Tibial nerve (tissue), 4 donors: ENCODE measurements around the gene DCN. TPM values are rescaled to one million over a fixed set of nuclear protein-coding genes. Genes with fewer than 3 reads are reported as not detected.
A peak's percentile ranks its signal among the peaks of the same experiment; 100 is the strongest.

ENCODE experiments used
- DNase-seq, 2 donors: peaks; one replicate each; pipeline ENCODE4 v3.0.0-alpha.2; 2019; ENCODE audit warnings: low spot score in 2 of 2
- H3K27ac ChIP-seq, 4 donors: fragments of 200-600 bp; sonication (generic) in 3 of 4; one replicate each; pipeline ENCODE4 v1.5.1; 2017 to 2019; ENCODE audit warnings: mild to moderate bottlenecking in 1 of 4
- H3K27me3 ChIP-seq, 2 donors: fragments of 200-600 bp; sonication (generic) in 1 of 2; one replicate each; pipeline versions ENCODE4 v1.5.1 to v1.6.0; 2017 to 2019
- H3K36me3 ChIP-seq, 3 donors: fragments of 200-600 bp; sonication (generic); one replicate each; pipeline ENCODE4 v1.5.1; 2018 to 2019
- H3K4me1 ChIP-seq, 4 donors: fragments of 200-600 bp; sonication (generic) in 3 of 4; one replicate each; pipeline ENCODE4 v1.5.1; 2017 to 2019
- H3K4me3 ChIP-seq, 4 donors: fragments of 200-600 bp; sonication (generic) in 3 of 4; one replicate each; pipeline ENCODE4 v1.5.1; 2017 to 2019; ENCODE audit warnings: mild to moderate bottlenecking in 1 of 4, moderate library complexity in 1 of 4
- H3K9me3 ChIP-seq, 4 donors: fragments of 200-600 bp; sonication (generic) in 3 of 4; one replicate each; pipeline ENCODE4 v1.5.1; 2017 to 2019
- EP300 ChIP-seq, 2 donors: sonication (generic); formaldehyde crosslinking; IDR thresholded peaks; one replicate each; pipeline ENCODE4 v1.6.1; 2017; ENCODE audit warnings: antibody characterized with exemption in 2 of 2, mild to moderate bottlenecking in 1 of 2
- POLR2A ChIP-seq, 2 donors: fragments of 450-650 bp; IDR thresholded peaks; one replicate each; pipeline ENCODE4 v1.6.1; 2017; ENCODE audit warnings: antibody characterized with exemption in 2 of 2, mild to moderate bottlenecking in 2 of 2, moderate library complexity in 2 of 2
- whole genome bisulfite sequencing, 2 donors: methylation state at CpG; one replicate each; pipeline ENCODE4 v1.1.5; 2018; 5-methylcytosine and 5-hydroxymethylcytosine counted together
- total RNA-seq, 4 donors: library from RNA; depleted of rRNA; stranded (reverse); fragments of >200 nt; gene quantifications; one replicate each; pipeline ENCODE4 v1.1.0, GENCODE V29; 2016
- TF ChIP-seq, protein P1 (sequence below), 5 experiments: fragments of 200-600 bp in 3 of 5; fragments of 450-650 bp in 2 of 5; sonication (generic) in 3 of 5; IDR thresholded peaks; one replicate each; pipeline ENCODE4 v1.5.1; 2016 to 2019; ENCODE audit warnings: antibody characterized with exemption in 5 of 5, mild to moderate bottlenecking in 3 of 5, moderate library complexity in 2 of 5

The DCN gene
- total RNA-seq, 4 donors from 2014 or later, result 1,578 to 4,304 (median 2,586) TPM

DNA sequence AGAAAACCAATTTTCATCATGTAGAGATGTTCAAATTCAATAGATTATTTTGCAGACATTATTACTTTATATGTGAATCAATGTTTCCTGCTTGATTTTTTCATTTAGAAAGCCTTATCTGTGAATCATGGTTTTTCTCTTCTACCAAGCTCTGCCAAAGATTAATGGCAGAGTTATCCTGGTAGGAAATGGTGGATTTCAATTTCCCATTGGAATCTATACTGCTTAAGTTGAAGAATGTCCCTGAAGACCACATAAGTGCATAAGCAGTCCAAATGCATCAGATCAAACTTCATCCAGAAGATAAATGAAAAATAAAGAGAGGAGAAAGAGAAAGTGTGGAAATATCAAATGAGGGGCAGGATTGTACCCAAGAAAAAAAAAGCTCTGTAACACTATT lies 76.3 kb downstream of the DCN start:
- TF ChIP-seq EP300 (IDR thresholded peaks at IDR 0.05) (no peak), POLR2A (IDR thresholded peaks at IDR 0.05) (no peak)
- TF ChIP-seq, protein P1, sequence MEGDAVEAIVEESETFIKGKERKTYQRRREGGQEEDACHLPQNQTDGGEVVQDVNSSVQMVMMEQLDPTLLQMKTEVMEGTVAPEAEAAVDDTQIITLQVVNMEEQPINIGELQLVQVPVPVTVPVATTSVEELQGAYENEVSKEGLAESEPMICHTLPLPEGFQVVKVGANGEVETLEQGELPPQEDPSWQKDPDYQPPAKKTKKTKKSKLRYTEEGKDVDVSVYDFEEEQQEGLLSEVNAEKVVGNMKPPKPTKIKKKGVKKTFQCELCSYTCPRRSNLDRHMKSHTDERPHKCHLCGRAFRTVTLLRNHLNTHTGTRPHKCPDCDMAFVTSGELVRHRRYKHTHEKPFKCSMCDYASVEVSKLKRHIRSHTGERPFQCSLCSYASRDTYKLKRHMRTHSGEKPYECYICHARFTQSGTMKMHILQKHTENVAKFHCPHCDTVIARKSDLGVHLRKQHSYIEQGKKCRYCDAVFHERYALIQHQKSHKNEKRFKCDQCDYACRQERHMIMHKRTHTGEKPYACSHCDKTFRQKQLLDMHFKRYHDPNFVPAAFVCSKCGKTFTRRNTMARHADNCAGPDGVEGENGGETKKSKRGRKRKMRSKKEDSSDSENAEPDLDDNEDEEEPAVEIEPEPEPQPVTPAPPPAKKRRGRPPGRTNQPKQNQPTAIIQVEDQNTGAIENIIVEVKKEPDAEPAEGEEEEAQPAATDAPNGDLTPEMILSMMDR (IDR thresholded peaks at IDR 0.05), result no peak

DNA sequence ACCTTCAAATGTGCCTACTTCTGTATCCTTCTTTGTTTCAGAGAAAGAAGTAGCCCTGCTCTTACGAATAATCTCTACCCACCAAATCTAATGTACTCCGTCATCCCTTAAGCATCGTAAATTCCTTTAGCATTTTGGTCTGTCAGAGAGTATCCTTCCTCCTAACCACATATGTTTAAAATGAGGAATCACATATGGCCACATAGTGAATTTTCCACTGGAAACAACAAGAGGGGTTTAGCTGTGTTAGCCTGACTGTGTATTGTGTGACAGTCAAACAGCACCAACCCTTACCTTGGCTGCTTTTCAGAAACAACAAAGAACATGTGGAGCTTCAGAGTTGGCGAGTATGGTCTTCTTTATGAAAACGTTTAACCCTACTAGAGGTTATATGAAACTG lies 76.8 kb downstream of the DCN start:
- H3K9me3 ChIP-seq, result no peaks in the 10 kb centered on the region
- no peak for TF ChIP-seq EP300 (IDR thresholded peaks at IDR 0.05)
- no peak for TF ChIP-seq POLR2A (IDR thresholded peaks at IDR 0.05)
- TF ChIP-seq, protein P1 (IDR thresholded peaks at IDR 0.05), result no peak
- peak overlapping the region in 1 of 4 donors; percentile 20 for H3K4me3 ChIP-seq
- H3K27me3 ChIP-seq, result no peaks in the 10 kb centered on the region
- WGBS, 2 donors, result 62 to 69% methylated on average over 5 of the region's 5 CpGs
- peak overlapping the region in 2 of 4 donors; percentile 30 to 47 for H3K27ac ChIP-seq
- H3K36me3 ChIP-seq, result no peaks in the 10 kb centered on the region
- peaks cover 0 to 3% (median 0%) of the 10 kb centered on the region in 4 donors for H3K4me1 ChIP-seq
- no peak for DNase-seq

More for the DNA sequence above, 76.3 kb downstream of the DCN start:
- DNase-seq, result no peak
- Histone ChIP-seq H3K9me3 (no peaks in the 10 kb centered on the region), H3K36me3 (no peaks in the 10 kb centered on the region), H3K4me3 (no peak overlapping the region), H3K27ac (peak overlapping the region in 2 of 4 donors; percentile 30 to 47), H3K27me3 (no peaks in the 10 kb centered on the region), H3K4me1 (no peaks in the 10 kb centered on the region)

DNA sequence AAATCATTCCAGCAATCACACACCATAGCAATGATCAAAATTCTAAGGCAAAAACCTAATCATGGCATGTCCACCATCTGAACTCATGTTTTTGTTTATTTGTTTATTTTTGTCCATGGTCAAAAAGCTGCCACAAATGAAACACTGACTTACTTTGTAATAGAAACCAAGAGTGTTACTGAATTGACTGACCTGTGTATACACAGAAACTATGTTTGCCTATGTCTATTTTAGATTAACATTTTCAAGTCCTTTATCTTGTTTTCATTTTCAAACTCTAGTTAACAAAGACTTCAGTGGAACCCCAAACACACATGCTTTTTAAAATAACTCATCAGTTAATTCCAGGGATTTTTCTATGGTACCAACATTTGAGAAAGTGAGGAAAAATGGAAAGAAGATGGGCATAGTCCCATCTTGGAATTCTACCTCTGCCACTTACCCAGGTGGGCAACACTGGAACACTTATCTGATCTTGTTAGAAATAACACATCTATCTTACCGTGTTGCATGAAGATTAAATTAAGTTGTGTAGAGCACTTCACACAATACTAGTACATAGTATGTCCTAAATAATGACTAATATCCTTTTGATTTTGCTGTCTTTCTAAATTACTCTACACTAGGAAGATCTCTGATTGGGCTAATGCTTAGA lies 77.7 kb downstream of the DCN start:
- WGBS, 2 donors, result 62 to 80% methylated on average over 1 of the region's 1 CpG
- peak overlapping the region in 2 of 4 donors; percentile 30 to 47 for H3K27ac ChIP-seq
- DNase-seq, result no peak
- TF ChIP-seq, protein P1 (IDR thresholded peaks at IDR 0.05), result no peak
- TF ChIP-seq EP300 (IDR thresholded peaks at IDR 0.05), result no peak
- no peak for TF ChIP-seq POLR2A (IDR thresholded peaks at IDR 0.05)
- H3K9me3 ChIP-seq, result no peaks in the 10 kb centered on the region
- H3K4me1 ChIP-seq, result peaks cover 0 to 3% (median 0%) of the 10 kb centered on the region in 4 donors
- H3K27me3 ChIP-seq, result no peaks in the 10 kb centered on the region
- no peaks in the 10 kb centered on the region for H3K36me3 ChIP-seq
- peak overlapping the region in 1 of 4 donors; percentile 20 for H3K4me3 ChIP-seq

DNA sequence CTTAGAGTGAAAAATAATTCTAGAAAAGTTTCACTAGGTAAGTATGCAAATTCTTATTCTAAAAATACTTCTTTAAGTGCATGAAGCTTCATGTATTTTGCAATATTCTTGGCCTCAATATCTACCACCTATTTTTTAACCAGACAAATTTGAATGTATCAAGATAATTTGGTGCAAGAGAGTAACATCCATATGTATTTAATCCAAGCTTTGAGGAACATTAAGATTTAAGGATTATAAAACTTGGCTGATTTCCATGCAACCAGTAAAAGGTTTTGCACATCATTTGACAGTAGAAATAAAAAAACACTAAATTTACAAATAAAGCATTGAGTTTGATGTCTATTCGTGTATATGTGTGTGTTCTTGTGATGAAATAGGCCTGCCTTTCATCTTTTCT lies 79.0 kb downstream of the DCN start:
- WGBS, 2 donors, result 60 to 64% methylated on average over 1 of the region's 1 CpG
- Histone ChIP-seq H3K27ac (no peak overlapping the region), H3K4me3 (no peak overlapping the region), H3K4me1 (peaks cover 0 to 6% (median 1%) of the 10 kb centered on the region in 4 donors), H3K36me3 (no peaks in the 10 kb centered on the region), H3K9me3 (no peaks in the 10 kb centered on the region), H3K27me3 (no peaks in the 10 kb centered on the region)
- DNase-seq, result no peak
- TF ChIP-seq EP300 (IDR thresholded peaks at IDR 0.05) (no peak), POLR2A (IDR thresholded peaks at IDR 0.05) (no peak)
- TF ChIP-seq, protein P1 (IDR thresholded peaks at IDR 0.05), result no peak

DNA sequence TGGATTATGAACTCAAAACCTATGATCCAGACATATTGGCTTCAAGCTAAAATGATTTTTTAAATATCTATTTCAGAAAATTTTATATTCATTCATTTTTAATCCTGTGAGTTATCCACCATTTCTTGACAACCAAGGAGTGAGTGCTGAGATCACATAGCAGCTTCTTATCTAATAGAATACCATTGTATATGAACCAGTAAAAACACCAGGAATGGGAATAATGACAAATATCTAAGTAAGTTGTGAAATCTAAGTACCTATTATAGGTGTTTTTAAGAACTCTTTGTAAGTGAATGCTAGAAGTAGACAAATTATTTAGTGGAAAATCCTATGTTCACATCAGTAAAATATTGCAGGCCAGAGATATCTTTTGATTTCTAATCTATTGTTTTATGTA lies 79.5 kb downstream of the DCN start:
- H3K9me3 ChIP-seq, result no peaks in the 10 kb centered on the region
- no peak overlapping the region for H3K4me3 ChIP-seq
- DNase-seq, result no peak
- no peak overlapping the region for H3K27ac ChIP-seq
- peaks cover 0 to 6% (median 1%) of the 10 kb centered on the region in 4 donors for H3K4me1 ChIP-seq
- TF ChIP-seq, protein P1 (IDR thresholded peaks at IDR 0.05), result no peak
- TF ChIP-seq POLR2A (IDR thresholded peaks at IDR 0.05) (no peak), EP300 (IDR thresholded peaks at IDR 0.05) (no peak)
- no peaks in the 10 kb centered on the region for H3K36me3 ChIP-seq
- no peaks in the 10 kb centered on the region for H3K27me3 ChIP-seq
